Activated CD8-positive, alpha-beta T cell treated with anti-CD3 and anti-CD28 coated beads for 36 hours (primary cell): ENCODE measurements around the gene TAF10. TPM values are rescaled to one million over a fixed set of nuclear protein-coding genes. Genes with fewer than 3 reads are reported as not detected.

Experiments
- ATAC-seq: fragments of 200-7000 bp; cut with Tn5 transposase; one replicate; pipeline ENCODE4 v1.10.0; 2021; ENCODE audit warnings: mild to moderate bottlenecking, moderate library complexity
- CTCF ChIA-PET: fragments of 350-600 bp; sonication (Branson Sonifier 250); formaldehyde crosslinking; loops from one replicate; lab custom pipeline; 2021; ENCODE audit warnings: antibody characterized with exemption; lab: Charles Lee
- POLR2A ChIA-PET: fragments of 350-600 bp; sonication (Branson Sonifier 250); formaldehyde crosslinking; loops from one replicate; lab custom pipeline; 2021; ENCODE audit warnings: antibody characterized with exemption; lab: Charles Lee
- DNase-seq: peaks from one replicate; pipeline ENCODE4 v3.0.0-alpha.2; 2020
- H3K27ac Mint-ChIP-seq: one replicate; pipeline ENCODE4 v1.8.0; 2021; ENCODE audit warnings: mild to moderate bottlenecking, mixed read lengths
- H3K27me3 Mint-ChIP-seq: one replicate; pipeline ENCODE4 v1.8.0; 2021; ENCODE audit warnings: mixed read lengths
- H3K36me3 Mint-ChIP-seq: one replicate; pipeline ENCODE4 v1.8.0; 2021; ENCODE audit warnings: low read depth, mixed read lengths
- H3K4me1 Mint-ChIP-seq: one replicate; pipeline ENCODE4 v1.8.0; 2021; ENCODE audit warnings: low read depth, mixed read lengths
- H3K4me3 Mint-ChIP-seq: one replicate; pipeline ENCODE4 v1.8.0; 2021; ENCODE audit warnings: mild to moderate bottlenecking, moderate library complexity, mixed read lengths
- H3K9me3 Mint-ChIP-seq: one replicate; pipeline ENCODE4 v1.8.0; 2021; ENCODE audit warnings: mixed read lengths
- CTCF ChIP-seq: fragments of 200-600 bp; IDR thresholded peaks from one replicate; pipeline ENCODE4 v1.8.0; 2022; ENCODE audit warnings: antibody characterized with exemption, mild to moderate bottlenecking
- intact Hi-C: fragments of 100-400 bp; cut with micrococcal nuclease; formaldehyde crosslinking; loops from one replicate; pipeline ENCODE4 v1.10.0; 2022
- total RNA-seq, 2 experiments: library from RNA; stranded (reverse); gene quantifications; one replicate each; pipeline ENCODE4 v1.2.3, GENCODE V29; 2021

The TAF10 gene
- total RNA-seq, 2 experiments from 2014 or later, result 151 to 160 TPM

GRCh38 chr11:6656936-6657335 lies 44.9 kb upstream of the TAF10 start:
- no peak for ATAC-seq
- H3K27ac Mint-ChIP-seq, result no peak overlapping the region

GRCh38 chr11:6656584-6656915 lies 44.5 kb upstream of the TAF10 start:
- Mint-ChIP-seq H3K4me1 (peaks cover 5% of the 10 kb centered on the region), H3K36me3 (no peaks in the 10 kb centered on the region), H3K4me3 (peak overlapping the region; percentile 46), H3K9me3 (no peaks in the 10 kb centered on the region), H3K27me3 (peaks cover 9% of the 10 kb centered on the region), H3K27ac (no peak overlapping the region)
- ChIA-PET CTCF (no interaction called here), POLR2A (interaction anchor here (1.2 to 1.8 kb wide), 5 partner anchors 7 to 37 kb away, joined by 3 to 5 read pairs (median 4); partner anchors contain the start of gene TPP1)
- intact Hi-C loops, result loop anchor here (10.0 kb wide), 1 partner anchor 52 kb away; the partner anchor contains the start of genes ILK and RRP8
- no peak for DNase-seq
- ATAC-seq, result no peak
- TF ChIP-seq CTCF, result no peak

More at GRCh38 chr11:6656936-6657335, 44.9 kb upstream of the TAF10 start:
- DNase-seq, result no peak
- CTCF ChIA-PET, result interaction anchor here (0.8 to 1.3 kb wide), 3 partner anchors 10 to 52 kb away, joined by 3 to 4 read pairs (median 4); no protein-coding TSS in a partner anchor
- Mint-ChIP-seq H3K4me1 (peaks cover 5% of the 10 kb centered on the region), H3K27me3 (peaks cover 9% of the 10 kb centered on the region), H3K9me3 (no peaks in the 10 kb centered on the region), H3K4me3 (peak overlapping the region; percentile 46), H3K36me3 (no peaks in the 10 kb centered on the region)
- intact Hi-C loops, result loop anchor here (10.0 kb wide), 1 partner anchor 52 kb away; the partner anchor contains the start of genes ILK and RRP8
- TF ChIP-seq CTCF, result no peak
- POLR2A ChIA-PET, result interaction anchor here (0.6 to 1.8 kb wide), 6 partner anchors 8 to 126 kb away, joined by 3 to 5 read pairs (median 4); partner anchors contain the start of gene TPP1

GRCh38 chr11:6655790-6656583 lies 44.0 kb upstream of the TAF10 start, which contains the start of gene DCHS1:
DCHS1 (minus strand) TSS chr11:6655809; CDS start chr11:6641613, 14,196 bp downstream.
- intact Hi-C loops, result loop anchor here (10.0 kb wide), 1 partner anchor 51 kb away; the partner anchor contains the start of genes ILK and RRP8
- DNase-seq, result no peak
- peak within 1 kb of the TSS; percentile 46 for H3K4me3 Mint-ChIP-seq
- no peak within 1 kb of the TSS for H3K27ac Mint-ChIP-seq
- ATAC-seq, result no peak
- POLR2A ChIA-PET, result interaction anchor here (1.2 to 1.5 kb wide), 4 partner anchors 11 to 37 kb away, joined by 3 to 4 read pairs (median 4); partner anchors contain the start of gene TPP1
- H3K4me1 Mint-ChIP-seq, result peaks cover 5% of the 10 kb centered on the region
- CTCF ChIA-PET, result no interaction called here
- no peaks in the 10 kb centered on the region for H3K36me3 Mint-ChIP-seq
- H3K27me3 Mint-ChIP-seq, result peaks cover 9% of the 10 kb centered on the region
- TF ChIP-seq CTCF, result no peak
- no peaks in the 10 kb centered on the region for H3K9me3 Mint-ChIP-seq

GRCh38 chr11:6655020-6655789 lies 43.2 kb upstream of the TAF10 start:
- ChIA-PET CTCF (no interaction called here), POLR2A (interaction anchor here (1.5 kb wide), 1 partner anchor 36 kb away, joined by 4 read pairs; the partner anchor contains the start of gene TPP1)
- no peak overlapping the region for H3K4me3 Mint-ChIP-seq
- H3K27ac Mint-ChIP-seq, result no peak overlapping the region
- intact Hi-C loops, result loop anchor here (10.0 kb wide), 1 partner anchor 50 kb away; the partner anchor contains the start of genes ILK and RRP8
- no peaks in the 10 kb centered on the region for H3K36me3 Mint-ChIP-seq
- peaks cover 9% of the 10 kb centered on the region for H3K27me3 Mint-ChIP-seq
- DNase-seq (peak; percentile 44), ATAC-seq (peak; percentile 45)
- H3K9me3 Mint-ChIP-seq, result no peaks in the 10 kb centered on the region
- TF ChIP-seq CTCF, result no peak
- peaks cover 5% of the 10 kb centered on the region for H3K4me1 Mint-ChIP-seq
